Keratinocyte (primary cell): Measurements from ENCODE around the gene ALKBH5. TPM values are rescaled to one million over a fixed set of nuclear protein-coding genes. Genes with fewer than 3 reads are reported as not detected.

Source experiments
- DNase-seq: peaks from one replicate; pipeline ENCODE4 v3.0.0-alpha.2; 2011; ENCODE audit warnings: low read depth, missing footprints, low spot score
- FAIRE-seq: peaks from 2 replicates; lab custom pipeline; 2011; peaks lifted over from hg19 to GRCh38; lab: Jason Lieb, UNC
- H2AFZ ChIP-seq: 2 replicates; pipeline ENCODE4 v1.6.0; 2012; ENCODE audit warnings: low read length, control low read depth, inconsistent platforms; ENCODE audit not compliant: control insufficient read depth
- H3K27ac ChIP-seq: 2 replicates; pipeline ENCODE4 v1.5.1; 2011; ENCODE audit warnings: low read length; ENCODE audit not compliant: control insufficient read depth, insufficient read depth
- H3K27me3 ChIP-seq: 3 replicates; pipeline ENCODE4 v1.6.0; 2011; ENCODE audit warnings: low read length; ENCODE audit not compliant: control insufficient read depth, insufficient read depth; ENCODE audit errors: extremely low read depth
- H3K36me3 ChIP-seq, 2 experiments: 2 replicates in 1 of 2; 3 replicates in 1 of 2; pipeline ENCODE4 v1.5.1; 2011; ENCODE audit warnings: low read length in 2 of 2, mild to moderate bottlenecking in 1 of 2; ENCODE audit not compliant: control insufficient read depth in 2 of 2, insufficient read depth in 2 of 2; ENCODE audit errors: extremely low read depth in 1 of 2
- H3K4me1 ChIP-seq: 3 replicates; pipeline ENCODE4 v1.5.1; 2011; ENCODE audit warnings: low read length; ENCODE audit not compliant: control insufficient read depth, insufficient read depth; ENCODE audit errors: extremely low read depth
- H3K4me2 ChIP-seq: 3 replicates; pipeline ENCODE4 v1.6.0; 2011; ENCODE audit warnings: low read depth, low read length; ENCODE audit not compliant: control insufficient read depth, insufficient read depth; ENCODE audit errors: extremely low read depth
- H3K4me3 ChIP-seq, 3 experiments: fragments of 200-600 bp in 1 of 3; sonication (generic) in 1 of 3; 2 replicates in 2 of 3; 3 replicates in 1 of 3; pipeline ENCODE4 v1.5.1; 2011 to 2016; ENCODE audit warnings: low read length in 3 of 3, mild to moderate bottlenecking in 3 of 3, control low read depth in 2 of 3, inconsistent platforms in 1 of 3, low read depth in 1 of 3, mixed read lengths in 1 of 3, mixed run types in 1 of 3, moderate library complexity in 1 of 3; ENCODE audit not compliant: control insufficient read depth in 2 of 3, insufficient read depth in 2 of 3; ENCODE audit errors: extremely low read depth in 1 of 3
- H3K79me2 ChIP-seq: 2 replicates; pipeline ENCODE4 v1.6.0; 2012; ENCODE audit warnings: low read length; ENCODE audit not compliant: control insufficient read depth, insufficient read depth
- H3K9ac ChIP-seq: 3 replicates; pipeline ENCODE4 v1.6.0; 2011; ENCODE audit warnings: low read length; ENCODE audit not compliant: control insufficient read depth, insufficient read depth; ENCODE audit errors: extremely low read depth
- H3K9me1 ChIP-seq: 3 replicates; pipeline ENCODE4 v1.6.0; 2011; ENCODE audit warnings: low read length; ENCODE audit not compliant: control insufficient read depth, insufficient read depth; ENCODE audit errors: extremely low read depth
- H3K9me3 ChIP-seq: 2 replicates; pipeline ENCODE4 v1.5.1; 2012; ENCODE audit warnings: low read depth, low read length; ENCODE audit not compliant: control insufficient read depth
- H4K20me1 ChIP-seq: 3 replicates; pipeline ENCODE4 v1.6.0; 2011; ENCODE audit warnings: low read length; ENCODE audit not compliant: control insufficient read depth, insufficient read depth; ENCODE audit errors: extremely low read depth
- EZH2 ChIP-seq: IDR thresholded peaks from one replicate; pipeline ENCODE4 v1.6.1; 2012; ENCODE audit warnings: inconsistent platforms, mild to moderate bottlenecking, low read length, moderate library complexity
- dilution Hi-C: fragments of 300-500 bp; cut with MboI; formaldehyde crosslinking; loops from one replicate; pipeline ENCODE4 v1.7.0; 2020; ENCODE audit warnings: low sequenced_read_pairs; ENCODE audit not compliant: extremely low pct_ligation_motif_present
- polyA minus RNA-seq, 3 experiments: library from RNA; depleted of rRNA, polyadenylated mRNA; stranded (reverse); fragments of >200 nt; gene quantifications; 1 replicate in 1 of 3; 2 replicates in 1 of 3; 3 replicates in 1 of 3; pipeline ENCODE4 v1.2.3, GENCODE V29; 2011
- polyA plus RNA-seq, 5 experiments: library from polyadenylated mRNA; depleted of rRNA in 3 of 5; stranded (reverse) in 3 of 5; stranded (forward) in 1 of 5; unstranded in 1 of 5; fragments of >200 nt; gene quantifications; 1 replicate in 1 of 5; 2 replicates in 3 of 5; 3 replicates in 1 of 5; pipeline versions ENCODE4 v1.2.1 to v1.2.3, GENCODE V29; 2011 to 2012; ENCODE audit warnings: missing spikeins in 2 of 5, low read depth in 1 of 5, low replicate concordance in 1 of 5
- TF ChIP-seq, protein P1 (sequence below), 3 experiments: IDR thresholded peaks in 1 of 3; conservative IDR thresholded peaks in 1 of 3; optimal IDR thresholded peaks in 1 of 3; 2 replicates in 2 of 3; 3 replicates in 1 of 3; pipeline versions ENCODE3 to v1.5.1; 2011; ENCODE audit warnings: low read length in 3 of 3, mild to moderate bottlenecking in 3 of 3, moderate library complexity in 2 of 3, control low read depth in 1 of 3, inconsistent platforms in 1 of 3; ENCODE audit not compliant: insufficient read depth in 2 of 3; ENCODE audit errors: extremely low read depth in 1 of 3

Gene ALKBH5
- 41.5 to 71.3 TPM (median 50.2 TPM) in 3 replicates for polyA plus RNA-seq
- 17.1 TPM for polyA plus RNA-seq (2011; ENCODE audit: low read depth)
- polyA plus RNA-seq (2011; cell fraction: cytosol; rRNA removed), result 51.0 and 54.6 TPM in 2 replicates
- 30.2 and 31.4 TPM in 2 replicates for polyA plus RNA-seq (2011; cell fraction: nucleus; rRNA removed)
- 27.8 and 45.8 TPM in 2 replicates for polyA plus RNA-seq (2012; ENCODE audit: low replicate concordance)
- 85.6 to 109 TPM (median 91.2 TPM) in 3 replicates for polyA minus RNA-seq
- 113 TPM for polyA minus RNA-seq (2011; cell fraction: cytosol; rRNA and poly(A)+ RNA removed)
- polyA minus RNA-seq (2011; cell fraction: nucleus; rRNA and poly(A)+ RNA removed), result 29.6 and 33.9 TPM in 2 replicates

DNA sequence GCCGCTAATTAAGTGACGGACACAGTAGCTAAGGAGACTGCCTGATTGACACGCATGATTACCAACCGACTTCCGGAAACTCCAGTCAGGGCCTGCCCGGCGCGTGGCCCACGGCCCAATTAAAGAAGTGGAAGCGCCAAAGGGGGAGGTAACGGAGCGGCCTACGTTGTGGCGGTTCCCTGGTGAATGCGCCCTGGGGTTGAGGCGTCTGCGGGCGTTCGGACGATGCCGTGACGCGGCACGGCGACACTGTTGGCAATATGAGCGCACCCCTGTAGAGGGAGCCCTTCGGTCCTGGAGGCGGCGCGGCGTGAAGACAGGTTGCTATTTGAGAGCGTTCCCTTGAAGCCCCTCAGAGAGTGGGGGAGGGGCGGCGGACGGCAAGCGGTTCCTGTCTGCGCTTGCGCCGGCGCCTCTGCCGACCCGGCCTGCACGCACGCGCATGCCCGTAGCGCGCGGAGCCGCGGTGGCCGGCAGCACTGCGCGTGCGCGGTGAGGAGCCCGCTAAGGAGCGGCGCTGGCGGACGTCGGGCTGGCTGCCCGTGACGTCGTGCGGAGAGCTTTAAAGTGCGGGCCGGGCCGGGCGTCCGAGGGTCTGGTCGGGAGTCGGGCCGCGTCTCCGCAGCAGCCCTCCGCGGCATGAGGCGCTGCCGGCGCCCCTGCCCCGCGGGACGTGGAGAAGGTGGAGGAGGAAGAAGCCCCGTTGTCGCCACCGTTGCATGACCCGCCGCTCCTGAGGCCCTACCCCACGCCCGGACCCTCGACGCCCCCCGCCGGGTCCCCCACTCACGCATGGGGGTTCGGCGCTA lies at the start of gene ALKBH5:
Gene ALKBH5, plus strand, starts transcription at position 495 of the 809 bp plus-strand sequence. CDS start 416 bp downstream, outside the sequence.
- Histone ChIP-seq H2AFZ (peak within 1 kb of the TSS; percentile 97), H4K20me1 (peaks cover 23% of the 10 kb centered on the region), H3K36me3 (peaks cover 0 to 3% of the 10 kb centered on the region in 2 experiments), H3K27me3 (no peaks in the 10 kb centered on the region), H3K9me1 (peaks cover 4% of the 10 kb centered on the region), H3K9ac (peak within 1 kb of the TSS; percentile 90), H3K27ac (peak within 1 kb of the TSS; percentile 92), H3K4me3 (peak within 1 kb of the TSS; percentile 78 to 91 (median 90)), H3K9me3 (no peaks in the 10 kb centered on the region), H3K4me1 (peaks cover 45% of the 10 kb centered on the region), H3K79me2 (peaks cover 48% of the 10 kb centered on the region), H3K4me2 (peak within 1 kb of the TSS; percentile 97)
- DNase-seq, result peak; percentile 89
- peak; percentile 73 for FAIRE-seq
- dilution Hi-C loops, result no loop called here
- TF ChIP-seq, protein P1, sequence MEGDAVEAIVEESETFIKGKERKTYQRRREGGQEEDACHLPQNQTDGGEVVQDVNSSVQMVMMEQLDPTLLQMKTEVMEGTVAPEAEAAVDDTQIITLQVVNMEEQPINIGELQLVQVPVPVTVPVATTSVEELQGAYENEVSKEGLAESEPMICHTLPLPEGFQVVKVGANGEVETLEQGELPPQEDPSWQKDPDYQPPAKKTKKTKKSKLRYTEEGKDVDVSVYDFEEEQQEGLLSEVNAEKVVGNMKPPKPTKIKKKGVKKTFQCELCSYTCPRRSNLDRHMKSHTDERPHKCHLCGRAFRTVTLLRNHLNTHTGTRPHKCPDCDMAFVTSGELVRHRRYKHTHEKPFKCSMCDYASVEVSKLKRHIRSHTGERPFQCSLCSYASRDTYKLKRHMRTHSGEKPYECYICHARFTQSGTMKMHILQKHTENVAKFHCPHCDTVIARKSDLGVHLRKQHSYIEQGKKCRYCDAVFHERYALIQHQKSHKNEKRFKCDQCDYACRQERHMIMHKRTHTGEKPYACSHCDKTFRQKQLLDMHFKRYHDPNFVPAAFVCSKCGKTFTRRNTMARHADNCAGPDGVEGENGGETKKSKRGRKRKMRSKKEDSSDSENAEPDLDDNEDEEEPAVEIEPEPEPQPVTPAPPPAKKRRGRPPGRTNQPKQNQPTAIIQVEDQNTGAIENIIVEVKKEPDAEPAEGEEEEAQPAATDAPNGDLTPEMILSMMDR (optimal IDR thresholded peaks at IDR 0.05 in 1 of 3, IDR thresholded peaks at IDR 0.05 in 1 of 3, conservative IDR thresholded peaks at IDR 0.05 in 1 of 3; ENCODE audit: extremely low read depth in 1 of 3, insufficient read depth in 2 of 3, low read length in 3 of 3), result peak; percentile 25 to 27 (median 27)
- no peak for TF ChIP-seq EZH2

DNA sequence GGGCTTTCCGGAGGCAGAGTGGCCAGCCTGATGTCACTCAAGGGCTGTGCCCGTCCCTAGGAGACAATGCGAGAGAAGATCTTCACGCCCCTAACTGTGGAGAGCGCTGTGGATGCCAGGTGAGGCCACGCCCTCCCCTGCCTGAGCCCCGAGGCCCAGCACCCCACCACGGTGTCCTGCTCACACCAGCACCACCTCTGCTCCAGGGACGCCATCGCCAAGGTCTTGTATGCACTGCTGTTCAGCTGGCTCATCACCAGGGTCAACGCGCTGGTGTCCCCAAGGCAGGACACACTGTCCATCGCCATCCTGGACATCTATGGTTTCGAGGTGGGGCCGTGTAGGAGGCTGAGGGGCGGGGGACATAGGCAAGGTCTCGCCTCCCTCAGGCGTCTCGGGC lies 47.3 kb upstream of the ALKBH5 start:
- no peaks in the 10 kb centered on the region for H3K79me2 ChIP-seq
- no peak overlapping the region for H3K4me3 ChIP-seq
- H3K27me3 ChIP-seq, result peaks cover 8% of the 10 kb centered on the region
- H3K9me1 ChIP-seq, result no peaks in the 10 kb centered on the region
- no peak for FAIRE-seq
- no peak overlapping the region for H3K27ac ChIP-seq
- H3K4me2 ChIP-seq, result no peak overlapping the region
- no peaks in the 10 kb centered on the region for H3K4me1 ChIP-seq
- TF ChIP-seq EZH2, result no peak
- TF ChIP-seq, protein P1 (optimal IDR thresholded peaks at IDR 0.05 in 1 of 3, IDR thresholded peaks at IDR 0.05 in 1 of 3, conservative IDR thresholded peaks at IDR 0.05 in 1 of 3; ENCODE audit: extremely low read depth in 1 of 3, insufficient read depth in 2 of 3, low read length in 3 of 3), result no peak
- no peak for DNase-seq
- no peak overlapping the region for H2AFZ ChIP-seq
- dilution Hi-C loops, result no loop called here
- H3K9ac ChIP-seq, result no peak overlapping the region
- H3K36me3 ChIP-seq, result no peaks in the 10 kb centered on the region
- no peaks in the 10 kb centered on the region for H3K9me3 ChIP-seq
- no peaks in the 10 kb centered on the region for H4K20me1 ChIP-seq
